Calu3 (cell line): Measurements from ENCODE around the gene KPNA4. TPM values are rescaled to one million over a fixed set of nuclear protein-coding genes. Genes with fewer than 3 reads are reported as not detected.
"Not testable (repeated sequence)": the region's sequence is repeated elsewhere in the genome, so short reads cannot be mapped to it uniquely, and the experiment has no call there.

ENCODE experiments used
- BruUV-seq: library from RNA; stranded (reverse); fragments of 400-500 nt; replicated peaks from 2 replicates; lab custom pipeline; 2021; lab: Mats Ljungman, UMichigan
- CTCF ChIA-PET: fragments of 300-600 bp; sonication (Branson Sonifier 250); formaldehyde crosslinking; loops from one replicate; lab custom pipeline; 2022; ENCODE audit warnings: antibody characterized with exemption; lab: Charles Lee
- DNase-seq: peaks from one replicate; pipeline ENCODE4 v3.0.0; 2022
- H3K27ac Mint-ChIP-seq: one replicate; pipeline ENCODE4 v1.8.0; 2022; ENCODE audit warnings: mixed read lengths; ENCODE audit not compliant: unreplicated experiment
- H3K27me3 Mint-ChIP-seq: one replicate; pipeline ENCODE4 v1.8.0; 2022; ENCODE audit warnings: mixed read lengths; ENCODE audit not compliant: unreplicated experiment
- H3K36me3 Mint-ChIP-seq: one replicate; pipeline ENCODE4 v1.8.0; 2022; ENCODE audit warnings: mild to moderate bottlenecking, moderate library complexity, mixed read lengths; ENCODE audit not compliant: insufficient read depth, unreplicated experiment
- H3K4me1 Mint-ChIP-seq: one replicate; pipeline ENCODE4 v1.8.0; 2022; ENCODE audit warnings: mild to moderate bottlenecking, low read depth, mixed read lengths; ENCODE audit not compliant: unreplicated experiment
- H3K4me3 Mint-ChIP-seq: one replicate; pipeline ENCODE4 v1.8.0; 2022; ENCODE audit warnings: mild to moderate bottlenecking, low read depth, moderate library complexity, mixed read lengths; ENCODE audit not compliant: unreplicated experiment
- H3K9me3 Mint-ChIP-seq: one replicate; pipeline ENCODE4 v1.8.0; 2022; ENCODE audit warnings: low read depth, mixed read lengths; ENCODE audit not compliant: unreplicated experiment
- CTCF ChIP-seq: fragments of 200-600 bp; IDR thresholded peaks from one replicate; pipeline ENCODE4 v1.8.0; 2022; ENCODE audit warnings: antibody characterized with exemption; ENCODE audit not compliant: unreplicated experiment
- intact Hi-C: fragments of 100-400 bp; cut with micrococcal nuclease; formaldehyde crosslinking; loops from one replicate; pipeline ENCODE4 v1.10.0; 2022; ENCODE audit not compliant: unreplicated experiment
- total RNA-seq: library from RNA; stranded (reverse); gene quantifications from 2 replicates; pipeline ENCODE4 v1.2.3, GENCODE V29; 2022

The KPNA4 gene
- total RNA-seq, 1 experiment from 2014 or later: 117 TPM

- Mint-ChIP-seq H3K27ac (no peak overlapping the region), H3K9me3 (no peaks in the 10 kb centered on the region), H3K4me3 (no peak overlapping the region), H3K36me3 (no peaks in the 10 kb centered on the region), H3K27me3 (no peaks in the 10 kb centered on the region), H3K4me1 (peaks cover 1% of the 10 kb centered on the region)
- intact Hi-C loops: no loop called here
- no peak for DNase-seq
- no peak for TF ChIP-seq CTCF
- CTCF ChIA-PET: no interaction called here
- BruUV-seq: no TSS peak
These were observed 45.8 kb upstream of the KPNA4 start for GRCh38 chr3:160611141-160611540.

GRCh38 chr3:160608870-160609269, 43.5 kb upstream of the KPNA4 start:
- no peaks in the 10 kb centered on the region for H3K27me3 Mint-ChIP-seq
- no peaks in the 10 kb centered on the region for H3K36me3 Mint-ChIP-seq
- no peak for TF ChIP-seq CTCF
- no TSS peak for BruUV-seq
- no peaks in the 10 kb centered on the region for H3K9me3 Mint-ChIP-seq
- CTCF ChIA-PET: interaction anchor here (0.7 kb wide), 1 partner anchor 398 kb away, joined by 3 read pairs; no protein-coding TSS in a partner anchor
- no peak for DNase-seq
- intact Hi-C loops: no loop called here
- no peak overlapping the region for H3K27ac Mint-ChIP-seq
- H3K4me1 Mint-ChIP-seq: no peaks in the 10 kb centered on the region
- H3K4me3 Mint-ChIP-seq: no peak overlapping the region

GRCh38 chr3:160607826-160608225, 42.5 kb upstream of the KPNA4 start:
- CTCF ChIA-PET: no interaction called here
- Mint-ChIP-seq H3K4me1 (no peaks in the 10 kb centered on the region), H3K9me3 (no peaks in the 10 kb centered on the region), H3K4me3 (no peak overlapping the region), H3K36me3 (no peaks in the 10 kb centered on the region), H3K27ac (no peak overlapping the region), H3K27me3 (no peaks in the 10 kb centered on the region)
- no TSS peak for BruUV-seq
- DNase-seq: no peak
- no peak for TF ChIP-seq CTCF
- intact Hi-C loops: no loop called here

GRCh38 chr3:160605315-160605714, 39.9 kb upstream of the KPNA4 start:
- no peaks in the 10 kb centered on the region for H3K36me3 Mint-ChIP-seq
- H3K4me1 Mint-ChIP-seq: no peaks in the 10 kb centered on the region
- intact Hi-C loops: no loop called here
- DNase-seq: no peak
- no peaks in the 10 kb centered on the region for H3K9me3 Mint-ChIP-seq
- no peaks in the 10 kb centered on the region for H3K27me3 Mint-ChIP-seq
- no peak for TF ChIP-seq CTCF
- no peak overlapping the region for H3K27ac Mint-ChIP-seq
- CTCF ChIA-PET: no interaction called here
- no TSS peak for BruUV-seq
- H3K4me3 Mint-ChIP-seq: no peak overlapping the region

- H3K9me3 Mint-ChIP-seq, H3K4me3 Mint-ChIP-seq, H3K27ac Mint-ChIP-seq, DNase-seq, CTCF ChIA-PET, H3K27me3 Mint-ChIP-seq, intact Hi-C loops, H3K36me3 Mint-ChIP-seq, BruUV-seq, H3K4me1 Mint-ChIP-seq: not testable (repeated sequence)
These were observed 38.5 kb upstream of the KPNA4 start for GRCh38 chr3:160603845-160604244.
